Cardiac fibroblast (primary cell): ENCODE measurements around the gene DNAH11.
"Not testable (repeated sequence)": the region's sequence is repeated elsewhere in the genome, so short reads cannot be mapped to it uniquely, and the experiment has no call there.

ENCODE experiments used
- DNase-seq, 2 donors: peaks; one replicate each; pipeline versions ENCODE4 v3.0.0 to v3.0.0-alpha.2; 2010; ENCODE audit warnings: low read depth in 2 of 2
- H3K4me3 ChIP-seq, 2 donors: replicated peaks in 1 of 2; 1 replicate in 1 of 2; 2 replicates in 1 of 2; pipeline ENCODE4 v1.5.1; 2011; ENCODE audit warnings: low read depth in 2 of 2, low read length in 2 of 2, mild to moderate bottlenecking in 2 of 2, moderate library complexity in 1 of 2
- CTCF ChIP-seq: IDR thresholded peaks from one replicate; pipeline ENCODE4 v1.5.1; 2011; ENCODE audit warnings: low read depth, mild to moderate bottlenecking, low read length, inconsistent platforms

Gene DNAH11

GRCh38 chr7:21722371-21722770 lies 179.5 kb downstream of the DNAH11 start:
- no peak for DNase-seq
- TF ChIP-seq CTCF: peak; percentile 20

GRCh38 chr7:21724562-21724961 lies 181.7 kb downstream of the DNAH11 start:
- no peak overlapping the region for H3K4me3 ChIP-seq
- no peak for DNase-seq
- no peak for TF ChIP-seq CTCF

More at GRCh38 chr7:21722371-21722770, 179.5 kb downstream of the DNAH11 start:
- H3K4me3 ChIP-seq: no peak overlapping the region

- DNase-seq: no peak
These were observed 187.6 kb downstream of the DNAH11 start for GRCh38 chr7:21730399-21730798.

DNA sequence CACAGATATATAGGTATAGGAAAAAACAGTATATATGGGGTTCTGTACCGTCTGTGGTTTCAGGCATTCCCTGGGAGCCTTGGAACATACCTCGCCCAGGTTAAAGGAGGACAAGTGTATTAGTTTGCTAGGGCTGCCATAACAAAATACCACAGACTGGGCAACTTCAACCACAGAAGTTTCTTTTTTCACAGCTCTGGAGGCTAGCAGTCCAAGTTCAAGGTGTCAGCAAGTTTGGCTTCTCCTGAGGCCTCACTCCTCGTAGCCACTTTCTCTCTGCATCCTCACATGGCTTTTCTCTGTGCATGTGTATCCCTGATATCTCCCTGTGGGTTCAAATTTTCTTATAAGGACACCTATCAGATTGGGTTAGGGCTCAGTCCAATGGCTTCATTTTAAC lies 189.1 kb downstream of the DNAH11 start:
- H3K4me3 ChIP-seq: no peak overlapping the region
- no peak for DNase-seq
- no peak for TF ChIP-seq CTCF

More at GRCh38 chr7:21730399-21730798, 187.6 kb downstream of the DNAH11 start:
- TF ChIP-seq CTCF: no peak
- H3K4me3 ChIP-seq: no peak overlapping the region

- not testable (repeated sequence) for H3K4me3 ChIP-seq, DNase-seq
These were observed 190.1 kb downstream of the DNAH11 start for GRCh38 chr7:21732956-21733355.

GRCh38 chr7:21733837-21734236 lies 191.0 kb downstream of the DNAH11 start:
- DNase-seq: no peak
- no peak for TF ChIP-seq CTCF
- no peak overlapping the region for H3K4me3 ChIP-seq

- no peak overlapping the region for H3K4me3 ChIP-seq
- no peak for TF ChIP-seq CTCF
- DNase-seq: no peak
These were observed 200.7 kb downstream of the DNAH11 start for GRCh38 chr7:21743493-21743892.

DNA sequence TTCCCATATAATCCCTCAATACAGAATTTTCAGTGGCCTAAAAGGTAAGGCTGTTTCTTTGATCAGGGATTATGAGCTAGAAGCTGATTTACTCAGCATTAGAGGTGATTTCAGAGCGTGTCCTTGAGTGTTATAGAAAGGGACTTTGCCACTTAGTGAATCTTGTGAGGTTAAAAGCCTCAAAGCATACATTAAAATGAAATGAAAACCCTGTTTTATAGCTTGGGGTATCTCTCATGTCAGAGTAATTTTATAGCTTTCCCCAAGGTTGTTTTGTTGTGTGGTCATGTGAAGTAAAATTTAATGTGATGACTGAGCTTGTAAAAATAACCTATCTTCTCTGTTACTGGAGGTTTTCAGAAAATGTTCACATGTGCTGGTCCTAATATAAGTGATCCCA lies 204.1 kb downstream of the DNAH11 start:
- DNase-seq: no peak
- no peak overlapping the region for H3K4me3 ChIP-seq
- TF ChIP-seq CTCF: no peak
